NCI-H1092 treated with DMSO at 0.1 percent for 48 hours (cell line): ENCODE measurements around the gene SCGB1D2.

ENCODE experiments used
- DNase-seq: peaks from one replicate; lab custom pipeline; 2025; lab: John Stamatoyannopoulos, UW

Gene SCGB1D2

DNA sequence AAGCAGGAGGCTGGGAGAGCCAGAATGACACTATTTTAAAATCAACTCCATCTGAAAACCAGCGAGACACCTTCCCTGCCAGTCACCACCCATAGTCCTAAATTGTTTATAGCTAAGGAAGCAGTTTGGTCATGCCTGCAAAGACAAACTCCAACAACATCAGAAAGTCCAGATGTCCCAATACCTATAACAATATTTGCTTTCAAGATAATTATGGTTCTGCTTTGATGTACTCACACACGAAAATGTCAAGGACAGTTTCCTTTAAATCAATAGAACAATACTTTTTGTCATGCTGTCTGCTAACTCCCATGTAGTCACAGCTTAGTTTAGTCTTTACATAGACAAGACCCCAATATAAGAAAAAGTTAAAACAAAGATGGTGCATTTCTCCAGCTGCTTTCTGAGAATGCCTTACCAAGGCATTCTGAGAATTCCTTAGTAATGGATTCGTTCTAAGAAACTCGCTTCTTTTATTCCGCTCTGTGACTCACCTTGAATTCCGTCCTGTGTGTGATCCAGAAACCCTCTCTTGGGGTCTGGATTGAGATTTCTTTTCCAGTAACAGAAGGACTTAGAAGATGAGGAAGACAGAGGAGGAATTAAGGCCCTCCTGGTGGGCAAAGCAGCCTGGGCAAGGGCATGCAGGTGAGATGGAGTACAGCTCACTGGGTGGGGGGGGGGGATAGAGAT is 18.4 kb downstream of the SCGB1D2 start:
- no peak for DNase-seq

DNA sequence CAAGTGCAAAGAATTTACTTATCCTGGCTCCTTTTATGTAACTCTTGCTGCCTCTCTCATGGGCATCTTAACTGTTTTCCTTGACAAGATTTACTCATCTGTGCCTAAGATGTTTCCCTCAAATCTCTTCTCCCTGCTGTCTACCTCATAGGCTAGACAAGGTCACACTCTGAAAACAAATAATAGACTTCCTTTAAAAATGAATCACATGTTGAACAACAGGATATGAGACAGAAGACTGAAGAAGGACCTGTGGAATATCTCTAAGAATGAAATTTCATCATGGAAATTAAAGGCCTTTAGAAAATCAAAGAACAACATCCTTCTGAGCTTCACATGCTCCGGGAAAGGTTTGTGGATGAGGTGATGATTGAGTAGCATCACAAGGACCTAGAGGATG is 22.0 kb downstream of the SCGB1D2 start:
- no peak for DNase-seq

DNA sequence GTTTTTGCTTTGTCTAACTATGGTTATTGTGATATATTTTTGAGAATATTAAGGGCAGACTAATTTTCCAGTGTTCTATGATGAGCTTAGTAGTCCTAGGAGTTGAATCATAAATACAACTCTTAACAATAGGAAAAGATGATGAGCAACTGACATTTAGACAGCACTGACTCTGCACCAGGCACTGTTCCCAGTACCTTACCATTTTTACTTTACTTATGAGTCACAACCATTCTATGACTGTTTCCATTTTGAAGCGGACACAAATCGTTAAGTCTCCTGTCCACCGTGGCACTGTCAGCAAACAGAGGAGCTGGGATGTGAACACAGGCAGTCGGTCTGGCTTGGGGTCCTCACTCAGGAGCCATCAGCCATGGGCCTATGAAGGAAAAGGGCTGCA is 24.5 kb downstream of the SCGB1D2 start:
- no peak for DNase-seq

DNA sequence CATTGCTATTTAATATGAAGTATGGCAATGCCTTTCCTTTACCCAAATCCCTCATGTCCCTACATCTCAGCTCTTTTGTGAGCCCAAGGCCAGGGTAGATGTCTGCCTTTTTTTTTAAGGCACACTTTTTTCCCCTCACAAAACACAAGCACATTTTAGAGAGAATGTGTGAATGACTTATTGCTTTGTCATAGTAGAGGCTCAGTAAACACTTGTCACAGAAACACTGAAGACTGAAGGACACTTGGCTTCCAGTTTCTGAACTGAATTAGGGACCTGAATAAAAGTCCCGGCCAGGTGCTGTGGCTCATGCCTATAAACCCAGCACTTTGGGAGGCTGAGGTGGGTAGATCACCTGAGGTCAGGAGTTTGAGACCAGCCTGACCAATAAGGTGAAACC is 25.0 kb downstream of the SCGB1D2 start:
- DNase-seq: no peak

DNA sequence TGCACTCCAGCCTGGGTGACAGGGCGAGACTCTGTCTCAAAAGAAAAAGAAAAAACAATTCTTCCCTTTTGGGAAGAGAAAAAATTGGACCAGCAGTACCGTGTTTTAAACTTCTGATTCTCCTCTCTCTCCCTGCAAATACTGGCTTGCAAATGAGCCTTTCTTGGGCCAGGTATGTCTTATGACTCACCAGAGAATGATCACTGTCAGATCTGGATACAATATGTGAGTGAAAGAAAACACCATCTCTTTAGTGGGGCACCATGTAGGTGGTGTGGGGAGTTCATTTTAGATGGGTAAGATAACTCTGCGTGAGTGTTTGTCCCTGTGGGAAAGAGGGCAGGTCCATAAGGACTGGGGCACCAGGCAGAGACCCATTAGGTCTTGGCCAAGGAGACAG is 25.5 kb downstream of the SCGB1D2 start:
- DNase-seq: no peak

DNA sequence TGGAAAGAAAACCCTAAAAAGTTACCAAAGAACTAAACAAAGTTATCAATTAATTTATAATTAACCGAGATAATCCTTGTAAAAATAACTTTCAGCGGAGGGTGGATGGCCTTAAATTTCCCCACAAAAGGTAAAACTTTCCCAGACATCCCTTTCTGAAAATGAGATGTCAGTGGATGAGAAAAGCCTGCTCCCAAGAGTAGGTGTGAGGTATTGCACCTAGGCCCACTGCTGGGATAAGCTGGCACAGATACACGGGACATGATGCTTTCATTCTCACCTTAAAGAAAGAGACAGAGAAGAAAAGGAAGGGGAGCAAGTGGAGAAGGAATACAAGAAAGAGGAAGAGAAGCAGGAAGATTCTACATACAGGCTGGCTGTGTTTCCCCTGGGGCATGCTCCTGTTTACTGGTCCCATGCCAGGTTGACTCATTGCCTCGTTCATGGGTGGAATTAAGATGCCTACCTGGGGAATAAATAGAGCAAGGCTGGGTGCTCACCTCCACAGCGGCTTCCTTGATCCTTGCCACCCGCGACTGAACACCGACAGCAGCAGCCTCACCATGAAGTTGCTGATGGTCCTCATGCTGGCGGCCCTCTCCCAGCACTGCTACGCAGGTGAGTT is 27.7 kb downstream of the SCGB1D2 start, which contains the start of gene SCGB2A2:
Gene SCGB2A2, plus strand, starts transcription at position 505 of the 625 bp plus-strand sequence. Its CDS starts 59 bp downstream, at position 564.
- no peak for DNase-seq

DNA sequence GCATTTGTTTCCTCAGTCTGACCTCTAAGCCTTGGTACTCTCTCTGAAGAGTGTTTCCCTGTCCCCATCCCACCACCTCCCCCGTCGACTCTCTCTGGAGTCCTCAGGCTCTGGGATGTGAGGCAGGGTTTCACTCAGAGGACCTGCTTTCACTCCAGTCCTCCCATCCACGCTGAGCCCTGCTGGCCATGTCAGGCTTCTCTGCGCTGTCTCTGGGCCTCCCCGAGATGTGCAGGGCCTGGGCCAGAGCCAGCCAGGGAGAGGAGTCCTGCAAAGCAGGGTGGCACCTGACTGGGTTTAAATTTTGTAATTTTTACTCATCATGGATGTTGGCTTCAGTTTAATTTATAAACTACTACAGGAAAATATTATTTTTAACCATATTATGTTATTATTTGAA is 31.2 kb downstream of the SCGB1D2 start:
- no peak for DNase-seq

DNA sequence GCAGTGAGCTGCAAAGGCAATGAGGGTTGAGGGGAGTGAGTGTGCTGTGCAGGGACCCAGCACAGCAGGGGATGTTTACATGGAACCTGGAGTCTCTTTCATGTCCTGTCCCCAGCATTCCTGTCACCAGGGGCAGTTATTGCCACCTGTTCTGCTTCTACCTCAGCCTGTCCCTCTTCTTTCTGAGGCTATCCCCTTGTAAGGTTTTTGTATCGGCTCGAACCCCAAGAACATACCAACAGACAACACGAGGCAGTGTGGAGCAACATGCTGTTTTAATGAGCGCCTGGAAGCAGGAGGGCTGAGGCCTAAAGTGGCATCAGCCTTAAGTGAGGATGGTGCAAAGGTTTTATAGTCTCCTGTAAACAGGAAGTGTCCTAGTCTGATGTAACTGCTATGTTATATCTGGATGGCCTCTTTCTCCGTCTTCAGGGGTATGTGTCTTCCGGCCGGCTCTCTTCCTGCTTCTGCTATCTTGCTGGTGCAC is 31.8 kb downstream of the SCGB1D2 start:
- DNase-seq: no peak

DNA sequence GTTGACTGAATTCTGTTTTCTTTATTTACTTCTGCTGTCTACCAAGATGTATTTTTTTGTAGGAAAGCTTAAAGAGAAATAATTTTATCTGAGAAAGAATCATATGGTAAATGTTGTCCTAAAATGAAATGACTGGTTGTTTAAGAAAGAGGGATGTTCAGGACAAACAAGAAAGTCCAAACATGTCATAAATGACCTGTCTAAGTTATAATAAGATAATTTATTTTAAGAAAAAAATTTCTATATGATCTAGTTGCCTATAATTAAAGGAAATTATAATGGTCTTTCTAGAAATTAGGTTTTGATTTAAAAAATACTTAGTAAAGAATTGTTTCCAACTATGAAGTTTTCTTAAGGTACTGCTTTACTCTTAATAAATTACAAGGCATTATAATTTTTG is 38.4 kb downstream of the SCGB1D2 start:
- DNase-seq: no peak
